ENCODE results near the gene SENP6. TPM values are rescaled to one million over a fixed set of nuclear protein-coding genes. Genes with fewer than 3 reads are reported as not detected.

Gene SENP6
- total RNA-seq, 1 experiment from 2014 or later = 139 TPM

DNA sequence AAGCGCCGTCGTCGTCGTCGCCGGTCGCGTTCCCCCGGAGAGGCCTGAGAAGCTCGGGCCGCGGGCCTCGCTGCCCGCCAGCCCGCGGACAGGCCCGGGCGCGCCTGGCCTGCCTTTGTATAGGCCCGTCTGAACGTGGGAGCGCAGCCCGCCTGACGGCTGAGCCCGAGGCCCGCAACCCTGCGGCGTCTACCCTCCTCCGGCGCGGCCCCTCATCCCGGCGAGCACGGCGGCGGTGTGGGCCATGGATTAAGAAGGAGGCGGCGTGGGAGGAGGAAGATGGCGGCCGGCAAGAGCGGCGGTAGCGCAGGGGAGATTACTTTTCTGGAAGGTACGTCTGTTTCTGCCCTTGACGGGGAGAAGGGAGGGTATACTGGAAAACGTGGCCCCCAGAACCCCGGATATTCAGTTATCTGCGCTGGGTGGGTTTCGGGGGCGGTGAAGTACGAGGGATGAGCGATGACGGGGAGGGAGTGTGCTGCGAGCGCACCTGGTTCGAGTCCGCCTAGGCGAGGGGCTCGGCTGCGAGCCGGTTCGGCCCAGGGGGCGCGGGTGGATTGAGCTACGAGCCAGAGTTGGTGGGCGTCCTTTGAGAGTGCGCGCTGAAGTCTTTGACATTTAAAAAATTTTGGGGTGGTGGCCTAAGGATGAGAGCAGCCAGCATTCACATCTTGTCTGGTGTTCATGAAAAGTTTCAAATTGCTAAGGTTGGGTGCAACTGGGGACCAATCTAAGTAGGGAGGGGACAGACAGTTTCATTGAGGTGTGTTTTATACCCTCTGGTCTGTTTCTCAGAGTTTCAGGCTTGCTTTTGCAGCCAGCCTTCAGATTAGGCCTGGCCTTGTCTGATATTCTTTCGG is 796 bp downstream of the SENP6 start:
- Histone ChIP-seq H3K79me2 (ENCODE audit: low read length) (peaks cover 69% of the 10 kb centered on the region), H3K9me2 (replicated peaks; ENCODE audit: insufficient read depth, low read length) (no peaks in the 10 kb centered on the region), H3K27ac (ENCODE audit: low read length) (peak overlapping the region; percentile 83), H3K36me3 (ENCODE audit: insufficient read depth, low read length) (peaks cover under 1% of the 10 kb centered on the region; the same call in 1 of the 2 replicates), H3K9me3 (ENCODE audit: low read length) (no peaks in the 10 kb centered on the region), H4K20me1 (ENCODE audit: insufficient read depth, low read depth, low read length) (peaks cover 27% of the 10 kb centered on the region), H2AFZ (ENCODE audit: low read length) (peak overlapping the region; percentile 62; the same call in 1 of the 2 replicates), H3K9ac (ENCODE audit: low read length) (peak overlapping the region; percentile 98), H3K4me2 (ENCODE audit: low read depth, low read length, poor library complexity, severe bottlenecking) (peak overlapping the region; percentile 97), H3K4me1 (ENCODE audit: low read length) (peaks cover 52% of the 10 kb centered on the region), H3K27me3 (ENCODE audit: low read length) (no peaks in the 10 kb centered on the region), H3K4me3 (ENCODE audit: low read length) (peak overlapping the region; percentile 76)
- peak; percentile 78 for DNase-seq

DNA sequence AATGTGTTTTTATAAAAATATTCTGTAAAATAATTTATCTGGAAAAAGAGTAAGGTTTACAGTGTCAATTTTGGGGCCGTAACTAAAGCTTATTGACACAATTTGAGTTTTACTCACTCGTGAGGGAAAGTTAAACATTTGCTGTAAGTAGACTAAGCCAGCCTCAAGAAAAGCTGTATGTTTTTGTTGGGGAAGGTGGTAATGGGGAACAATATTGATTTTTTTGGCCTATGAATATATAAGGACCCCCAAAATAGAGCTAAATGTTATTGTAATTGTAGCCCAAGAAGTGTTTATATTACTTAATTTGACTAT is 1.4 kb downstream of the SENP6 start:
- Histone ChIP-seq H2AFZ (ENCODE audit: low read length) (no peak overlapping the region), H3K4me3 (ENCODE audit: low read length) (peak overlapping the region; percentile 76), H3K4me2 (ENCODE audit: low read depth, low read length, poor library complexity, severe bottlenecking) (peak overlapping the region; percentile 97)

DNA sequence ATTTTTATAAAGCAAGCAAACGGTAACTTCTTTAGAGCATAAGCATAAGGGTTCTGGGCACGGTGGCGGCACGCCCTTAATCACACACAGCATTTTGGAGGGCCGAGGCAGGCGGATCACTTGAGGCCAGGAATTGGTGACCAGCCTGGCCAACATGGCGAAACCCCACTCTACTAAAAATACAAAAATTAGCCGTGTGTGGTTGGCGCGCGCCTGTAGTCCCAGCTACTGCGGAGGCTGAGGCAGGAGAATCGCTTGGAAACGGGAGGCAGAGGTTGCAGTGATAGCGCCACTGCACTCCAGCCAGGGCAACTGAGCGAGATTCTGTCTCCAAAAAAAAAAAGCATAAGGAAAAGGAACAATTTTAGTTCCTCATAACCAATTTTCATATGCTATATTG is 2.6 kb downstream of the SENP6 start:
- Histone ChIP-seq H3K9me3 (ENCODE audit: low read length) (no peaks in the 10 kb centered on the region), H3K9me2 (replicated peaks; ENCODE audit: insufficient read depth, low read length) (no peaks in the 10 kb centered on the region), H3K27ac (ENCODE audit: low read length) (no peak overlapping the region), H3K27me3 (ENCODE audit: low read length) (no peaks in the 10 kb centered on the region), H3K4me1 (ENCODE audit: low read length) (peaks cover 70% of the 10 kb centered on the region), H4K20me1 (ENCODE audit: insufficient read depth, low read depth, low read length) (peaks cover 45% of the 10 kb centered on the region), H3K36me3 (ENCODE audit: insufficient read depth, low read length) (peaks cover 4% of the 10 kb centered on the region; the same call in 1 of the 2 replicates), H2AFZ (ENCODE audit: low read length) (no peak overlapping the region), H3K9ac (ENCODE audit: low read length) (no peak overlapping the region), H3K79me2 (ENCODE audit: low read length) (peaks cover 87% of the 10 kb centered on the region), H3K4me3 (ENCODE audit: low read length) (peak overlapping the region; percentile 76), H3K4me2 (ENCODE audit: low read depth, low read length, poor library complexity, severe bottlenecking) (peak overlapping the region; percentile 97)
- no peak for DNase-seq

More for the DNA sequence above, 1.4 kb downstream of the SENP6 start:
- Histone ChIP-seq H3K27ac (ENCODE audit: low read length) (peak overlapping the region; percentile 83), H3K79me2 (ENCODE audit: low read length) (peaks cover 74% of the 10 kb centered on the region), H3K9ac (ENCODE audit: low read length) (peak overlapping the region; percentile 98), H3K27me3 (ENCODE audit: low read length) (no peaks in the 10 kb centered on the region), H3K9me3 (ENCODE audit: low read length) (no peaks in the 10 kb centered on the region), H4K20me1 (ENCODE audit: insufficient read depth, low read depth, low read length) (peaks cover 33% of the 10 kb centered on the region), H3K4me1 (ENCODE audit: low read length) (peaks cover 58% of the 10 kb centered on the region), H3K36me3 (ENCODE audit: insufficient read depth, low read length) (peaks cover 4% of the 10 kb centered on the region; the same call in 1 of the 2 replicates), H3K9me2 (replicated peaks; ENCODE audit: insufficient read depth, low read length) (no peaks in the 10 kb centered on the region)
- DNase-seq = no peak

DNA sequence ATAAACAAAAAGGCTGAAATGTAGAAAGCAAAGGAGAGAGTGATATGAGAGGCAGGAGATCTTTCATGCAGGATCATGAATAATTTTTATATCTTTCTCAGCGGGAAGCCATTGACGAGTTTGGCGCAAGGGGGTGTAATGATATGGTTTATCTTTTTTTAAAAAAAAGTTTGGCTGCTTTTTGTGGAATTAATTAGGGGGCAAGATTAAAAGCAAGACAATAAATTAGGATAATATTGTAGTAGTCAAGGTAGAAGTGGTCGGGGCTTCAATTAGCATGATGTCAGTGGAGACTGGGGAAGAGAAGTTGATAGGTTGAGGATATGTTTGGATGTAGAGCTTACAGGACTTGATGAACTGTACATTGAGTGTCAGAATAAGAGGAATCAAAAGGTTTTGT is 4.0 kb downstream of the SENP6 start:
- peaks cover 98% of the 10 kb centered on the region for H3K79me2 ChIP-seq (ENCODE audit: low read length)
- H3K4me2 ChIP-seq (ENCODE audit: low read depth, low read length, poor library complexity, severe bottlenecking) = peak overlapping the region; percentile 41
- peaks cover 4% of the 10 kb centered on the region; the same call in 1 of the 2 replicates for H3K36me3 ChIP-seq (ENCODE audit: insufficient read depth, low read length)
- no peaks in the 10 kb centered on the region for H3K27me3 ChIP-seq (ENCODE audit: low read length)
- H3K9ac ChIP-seq (ENCODE audit: low read length) = no peak overlapping the region
- no peaks in the 10 kb centered on the region for H3K9me3 ChIP-seq (ENCODE audit: low read length)
- H3K4me3 ChIP-seq (ENCODE audit: low read length) = no peak overlapping the region
- DNase-seq = no peak
- peaks cover 52% of the 10 kb centered on the region for H4K20me1 ChIP-seq (ENCODE audit: insufficient read depth, low read depth, low read length)
- H2AFZ ChIP-seq (ENCODE audit: low read length) = no peak overlapping the region
- H3K4me1 ChIP-seq (ENCODE audit: low read length) = peaks cover 77% of the 10 kb centered on the region
- no peaks in the 10 kb centered on the region for H3K9me2 ChIP-seq (replicated peaks; ENCODE audit: insufficient read depth, low read length)
- H3K27ac ChIP-seq (ENCODE audit: low read length) = no peak overlapping the region

DNA sequence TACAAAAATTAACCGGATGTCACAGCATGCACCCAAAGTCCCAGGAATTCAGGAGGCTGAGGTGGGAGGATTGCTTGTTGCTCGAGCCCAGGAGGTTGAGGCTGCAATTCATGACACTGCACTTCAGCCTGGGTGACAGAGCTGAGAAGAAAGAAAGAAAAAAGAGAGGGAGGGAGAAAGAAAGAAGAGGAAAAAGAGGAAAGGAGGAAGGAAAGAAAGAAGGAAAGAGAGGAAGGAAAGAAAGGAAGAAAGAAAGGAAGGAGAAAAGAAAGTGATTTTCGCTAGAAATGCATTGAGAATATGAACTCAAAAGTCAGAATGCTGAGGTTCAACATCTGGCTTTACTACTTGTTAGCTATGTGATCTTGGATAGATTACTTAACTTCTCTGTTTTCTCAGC is 6.6 kb downstream of the SENP6 start:
- DNase-seq = no peak
- Histone ChIP-seq H3K36me3 (ENCODE audit: insufficient read depth, low read length) (peaks cover 15% of the 10 kb centered on the region; the same call in 1 of the 2 replicates), H4K20me1 (ENCODE audit: insufficient read depth, low read depth, low read length) (peaks cover 69% of the 10 kb centered on the region), H3K9me2 (replicated peaks; ENCODE audit: insufficient read depth, low read length) (no peaks in the 10 kb centered on the region), H3K79me2 (ENCODE audit: low read length) (peaks cover 100% of the 10 kb centered on the region), H3K4me1 (ENCODE audit: low read length) (peaks cover 82% of the 10 kb centered on the region), H3K4me2 (ENCODE audit: low read depth, low read length, poor library complexity, severe bottlenecking) (peak overlapping the region; percentile 59), H3K9me3 (ENCODE audit: low read length) (no peaks in the 10 kb centered on the region), H3K27me3 (ENCODE audit: low read length) (no peaks in the 10 kb centered on the region), H3K4me3 (ENCODE audit: low read length) (0 out of 2 replicates have a peak overlapping the region, but pooled peaks have one; percentile 24), H3K9ac (ENCODE audit: low read length) (no peak overlapping the region), H2AFZ (ENCODE audit: low read length) (no peak overlapping the region), H3K27ac (ENCODE audit: low read length) (peak overlapping the region; percentile 61)

DNA sequence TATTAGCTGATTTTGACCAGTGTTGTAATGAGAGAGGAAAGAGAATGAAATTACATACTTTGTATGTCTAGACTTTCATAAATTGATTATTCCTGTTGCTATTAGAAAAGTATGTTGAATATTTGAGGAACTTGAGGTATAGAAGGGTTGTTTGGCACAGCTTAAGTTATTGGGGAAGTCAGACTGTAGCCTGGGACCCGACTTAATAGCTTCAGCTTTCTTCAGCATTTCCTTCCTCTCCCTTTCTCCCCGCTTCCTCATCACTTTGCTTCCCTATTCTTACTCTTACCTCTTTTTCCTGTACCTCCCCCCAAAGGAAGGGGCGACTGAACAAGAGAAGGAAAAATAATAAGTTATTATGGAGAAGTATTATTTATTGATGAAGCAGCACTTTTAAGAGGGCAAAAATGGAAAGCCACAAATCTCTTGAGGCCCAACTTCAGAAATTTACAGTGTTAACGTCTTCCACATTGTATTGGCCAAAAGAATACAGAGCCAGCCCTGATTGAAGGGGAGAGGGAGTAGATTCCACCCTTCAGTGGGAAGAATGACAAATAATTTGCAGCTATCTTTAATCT is 7.4 kb downstream of the SENP6 start:
- Histone ChIP-seq H3K9me2 (replicated peaks; ENCODE audit: insufficient read depth, low read length) (no peaks in the 10 kb centered on the region), H3K4me1 (ENCODE audit: low read length) (peaks cover 74% of the 10 kb centered on the region), H3K4me3 (ENCODE audit: low read length) (peak overlapping the region; percentile 24; the same call in 1 of the 2 replicates), H3K9me3 (ENCODE audit: low read length) (no peaks in the 10 kb centered on the region), H3K79me2 (ENCODE audit: low read length) (peaks cover 100% of the 10 kb centered on the region), H3K36me3 (ENCODE audit: insufficient read depth, low read length) (peaks cover 15% of the 10 kb centered on the region; the same call in 1 of the 2 replicates), H3K4me2 (ENCODE audit: low read depth, low read length, poor library complexity, severe bottlenecking) (peak overlapping the region; percentile 59), H3K27ac (ENCODE audit: low read length) (peak overlapping the region; percentile 61), H2AFZ (ENCODE audit: low read length) (no peak overlapping the region), H3K27me3 (ENCODE audit: low read length) (no peaks in the 10 kb centered on the region), H3K9ac (ENCODE audit: low read length) (peak overlapping the region; percentile 4; the same call in 1 of the 2 replicates), H4K20me1 (ENCODE audit: insufficient read depth, low read depth, low read length) (peaks cover 62% of the 10 kb centered on the region)
- peak; percentile 59 for DNase-seq

DNA sequence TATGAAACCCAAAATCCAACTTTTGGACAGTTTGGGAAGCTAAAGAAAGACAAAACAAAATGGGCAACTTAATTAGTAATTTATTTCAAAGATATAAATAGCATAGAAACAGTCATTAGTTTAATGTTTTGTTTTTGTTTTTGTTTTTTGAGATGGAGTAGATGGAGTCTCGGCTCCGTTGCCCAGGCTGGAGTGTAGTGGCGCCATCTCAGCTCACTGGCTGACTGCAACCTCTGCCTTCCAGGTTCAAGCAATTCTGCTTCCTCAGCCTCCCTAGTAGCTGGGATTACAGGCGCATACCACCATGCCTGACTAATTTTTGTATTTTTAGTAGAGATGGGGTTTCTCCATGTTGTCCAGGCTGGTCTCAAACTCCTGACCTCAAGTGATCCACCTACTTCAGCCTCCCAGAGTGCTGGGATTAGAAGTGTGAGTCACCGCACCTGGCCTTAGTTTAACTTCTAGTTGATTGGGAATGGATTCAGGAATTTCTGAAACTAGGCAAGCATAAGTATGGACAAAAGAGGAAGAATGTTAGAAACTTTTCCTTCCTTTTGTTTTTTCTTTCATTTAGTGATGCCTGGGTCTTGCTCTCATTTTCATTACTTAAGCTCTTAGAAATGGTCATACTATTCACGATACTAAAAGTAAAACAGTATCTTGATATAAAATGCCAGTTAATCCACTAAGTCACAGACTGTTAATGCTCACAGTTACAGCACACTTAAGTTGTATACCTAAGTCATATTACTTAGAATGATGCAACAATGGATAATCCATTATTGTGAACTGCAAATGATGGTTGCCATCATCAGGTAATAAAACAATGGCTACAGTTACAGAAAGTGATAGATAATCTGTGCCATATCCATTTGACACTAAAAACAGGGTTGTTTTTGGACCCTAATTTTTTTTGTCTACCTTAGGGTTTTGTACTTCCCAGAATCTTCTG is 8.2 kb downstream of the SENP6 start:
- Histone ChIP-seq H3K36me3 (ENCODE audit: insufficient read depth, low read length) (peaks cover 15% of the 10 kb centered on the region; the same call in 1 of the 2 replicates), H3K4me3 (ENCODE audit: low read length) (no peak overlapping the region), H3K79me2 (ENCODE audit: low read length) (peaks cover 100% of the 10 kb centered on the region), H3K9me2 (replicated peaks; ENCODE audit: insufficient read depth, low read length) (no peaks in the 10 kb centered on the region), H3K4me2 (ENCODE audit: low read depth, low read length, poor library complexity, severe bottlenecking) (peak overlapping the region; percentile 59), H3K9me3 (ENCODE audit: low read length) (no peaks in the 10 kb centered on the region), H3K4me1 (ENCODE audit: low read length) (peaks cover 66% of the 10 kb centered on the region), H2AFZ (ENCODE audit: low read length) (no peak overlapping the region), H3K27ac (ENCODE audit: low read length) (peak overlapping the region; percentile 61), H3K27me3 (ENCODE audit: low read length) (no peaks in the 10 kb centered on the region), H3K9ac (ENCODE audit: low read length) (no peak overlapping the region), H4K20me1 (ENCODE audit: insufficient read depth, low read depth, low read length) (peaks cover 64% of the 10 kb centered on the region)
- no peak for DNase-seq

All from Karpas-422 (cell line).